HG03103 (cell line): ENCODE measurements around the gene AMPD2.

ENCODE experiments used
- ATAC-seq: cut with Tn5 transposase; IDR thresholded peaks from one replicate; pipeline ENCODE4 v1.9.1; 2021; ENCODE audit warnings: low read depth; ENCODE audit not compliant: unreplicated experiment

Gene AMPD2

DNA sequence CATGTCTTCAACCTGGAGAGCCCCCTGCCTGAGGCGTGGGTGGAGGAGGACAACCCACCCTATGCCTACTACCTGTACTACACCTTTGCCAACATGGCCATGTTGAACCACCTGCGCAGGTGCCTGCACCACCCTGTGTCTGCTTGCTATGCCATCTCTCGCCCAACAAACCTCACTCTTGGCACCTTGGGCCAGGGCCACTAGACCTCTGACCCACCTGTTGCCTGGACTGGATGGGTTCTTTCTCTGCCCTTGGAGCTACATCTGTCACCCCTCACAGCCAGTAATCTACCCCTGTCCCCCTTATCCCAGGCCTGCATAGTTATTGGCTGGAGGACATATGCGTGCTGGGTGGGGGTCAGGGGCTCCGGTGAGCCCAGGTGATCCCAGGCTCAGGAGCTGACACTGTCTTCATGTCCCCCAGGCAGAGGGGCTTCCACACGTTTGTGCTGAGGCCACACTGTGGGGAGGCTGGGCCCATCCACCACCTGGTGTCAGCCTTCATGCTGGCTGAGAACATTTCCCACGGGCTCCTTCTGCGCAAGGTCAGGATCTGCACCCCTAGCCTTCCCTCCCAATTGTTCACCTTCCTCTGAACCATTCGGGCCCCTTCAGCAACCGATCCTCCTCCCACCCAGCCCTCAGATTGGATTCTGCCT, 9.9 kb downstream of the AMPD2 start:
- ATAC-seq: no peak

DNA sequence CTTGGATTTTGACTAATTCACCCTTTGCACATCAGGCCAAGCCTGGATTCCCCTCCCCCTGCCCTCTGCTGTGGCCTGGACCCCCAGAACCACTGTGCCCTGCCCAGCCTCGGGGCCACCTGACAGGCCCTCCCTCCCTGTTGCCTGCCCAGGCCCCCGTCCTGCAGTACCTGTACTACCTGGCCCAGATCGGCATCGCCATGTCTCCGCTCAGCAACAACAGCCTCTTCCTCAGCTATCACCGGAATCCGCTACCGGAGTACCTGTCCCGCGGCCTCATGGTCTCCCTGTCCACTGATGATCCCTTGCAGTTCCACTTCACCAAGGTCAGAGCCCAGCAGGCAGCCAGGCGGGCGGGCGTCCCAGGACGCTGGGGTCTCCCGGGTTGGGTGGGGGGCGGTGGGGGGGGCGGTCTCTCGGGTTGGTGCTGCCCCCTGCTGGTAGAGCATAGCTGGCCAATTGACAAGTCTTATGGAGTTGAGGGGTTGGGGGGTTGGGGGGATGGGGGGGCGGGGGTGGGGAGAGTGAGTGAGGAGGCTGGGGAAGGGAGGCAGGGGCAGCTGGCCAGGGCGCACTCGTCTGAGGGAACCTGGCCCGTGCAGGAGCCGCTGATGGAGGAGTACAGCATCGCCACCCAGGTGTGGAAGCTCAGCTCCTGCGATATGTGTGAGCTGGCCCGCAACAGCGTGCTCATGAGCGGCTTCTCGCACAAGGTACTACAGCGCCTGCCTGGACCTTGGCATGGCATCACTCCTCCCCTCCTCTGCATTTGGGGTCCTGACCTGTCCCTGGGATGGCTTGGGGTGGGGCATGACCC, 10.7 kb downstream of the AMPD2 start:
- no peak for ATAC-seq

GRCh38 chr1:109630898-109631512, 11.4 kb downstream of the AMPD2 start:
- ATAC-seq: no peak

GRCh38 chr1:109631513-109632505, 12.2 kb downstream of the AMPD2 start:
- ATAC-seq: no peak

- no peak for ATAC-seq
Measured at GRCh38 chr1:109632671-109633346, 13.2 kb downstream of the AMPD2 start.

DNA sequence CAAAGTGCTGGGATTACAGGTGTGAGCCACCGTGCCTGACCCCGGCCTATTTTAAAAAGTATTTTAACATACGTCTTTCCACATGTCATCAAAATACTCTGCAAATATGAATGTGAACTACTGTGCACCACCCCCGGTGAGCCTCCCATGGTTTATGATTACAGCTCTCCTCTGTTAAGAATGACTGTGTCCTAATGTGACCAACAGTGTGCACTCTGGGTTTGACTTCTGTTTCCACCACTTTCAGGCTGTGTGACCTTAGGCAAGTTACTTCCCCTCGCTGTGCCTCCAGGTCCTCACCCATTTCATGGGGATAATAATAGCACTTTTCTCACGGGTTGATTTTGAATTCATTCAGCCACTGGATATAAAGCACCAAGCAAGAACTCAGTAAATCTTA, 14.7 kb downstream of the AMPD2 start:
- ATAC-seq: no peak

- no peak for ATAC-seq
Measured at GRCh38 chr1:109634771-109635750, 15.4 kb downstream of the AMPD2 start.

DNA sequence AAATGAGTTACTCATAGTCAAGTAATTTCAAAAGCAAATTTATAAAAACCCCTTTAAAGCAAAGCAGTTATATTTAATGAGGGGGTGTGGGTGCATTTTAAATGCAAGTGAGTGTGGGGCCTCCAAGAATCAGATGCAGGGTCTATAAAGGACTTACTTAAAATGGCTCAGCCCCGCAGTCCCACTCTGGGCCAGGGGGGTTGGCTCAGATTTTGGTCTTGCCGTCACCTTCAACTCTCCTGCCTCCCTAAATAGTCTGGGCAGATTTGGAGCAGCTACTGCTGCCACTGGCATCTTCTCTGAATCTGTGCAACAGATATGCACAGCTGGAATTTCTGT, 16.2 kb downstream of the AMPD2 start:
- no peak for ATAC-seq

DNA sequence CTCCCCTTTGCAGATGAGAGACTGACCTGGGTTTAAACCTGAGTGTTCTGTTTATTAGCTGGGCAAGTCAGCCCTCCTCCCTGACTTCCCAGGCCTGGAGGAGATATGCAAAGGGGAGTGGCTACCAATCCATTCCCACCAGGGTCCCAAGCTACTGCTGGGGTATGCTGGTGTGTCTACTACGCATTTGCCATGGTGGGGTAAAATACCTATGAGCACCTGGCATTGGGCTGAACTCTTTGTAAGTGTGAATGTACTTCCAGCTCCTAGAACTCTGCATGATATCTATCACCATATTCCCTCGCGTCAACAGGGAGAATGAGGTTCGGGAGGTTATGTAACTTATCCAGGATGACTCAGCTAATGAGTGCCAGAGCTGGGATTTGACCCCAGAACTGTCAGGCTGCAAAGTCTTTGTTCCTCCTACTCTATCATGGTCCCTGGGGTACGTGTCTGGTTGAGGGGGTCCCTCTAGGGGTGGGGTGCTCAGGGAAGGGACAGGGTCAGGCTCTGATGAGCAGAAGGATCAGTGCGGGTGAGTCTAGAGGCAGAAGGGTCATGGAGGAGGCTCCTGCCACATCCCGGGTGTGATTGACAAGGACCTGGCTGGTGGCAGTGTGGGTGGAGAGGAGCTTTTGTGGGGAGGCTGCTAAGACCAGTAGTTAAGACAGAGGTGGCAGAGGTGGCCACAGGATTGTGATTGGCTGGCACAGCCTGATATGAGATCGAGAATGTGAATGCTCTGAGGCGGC, 16.7 kb downstream of the AMPD2 start:
- no peak for ATAC-seq

- no peak for ATAC-seq
Measured at GRCh38 chr1:109637446-109637845, 17.8 kb downstream of the AMPD2 start.

DNA sequence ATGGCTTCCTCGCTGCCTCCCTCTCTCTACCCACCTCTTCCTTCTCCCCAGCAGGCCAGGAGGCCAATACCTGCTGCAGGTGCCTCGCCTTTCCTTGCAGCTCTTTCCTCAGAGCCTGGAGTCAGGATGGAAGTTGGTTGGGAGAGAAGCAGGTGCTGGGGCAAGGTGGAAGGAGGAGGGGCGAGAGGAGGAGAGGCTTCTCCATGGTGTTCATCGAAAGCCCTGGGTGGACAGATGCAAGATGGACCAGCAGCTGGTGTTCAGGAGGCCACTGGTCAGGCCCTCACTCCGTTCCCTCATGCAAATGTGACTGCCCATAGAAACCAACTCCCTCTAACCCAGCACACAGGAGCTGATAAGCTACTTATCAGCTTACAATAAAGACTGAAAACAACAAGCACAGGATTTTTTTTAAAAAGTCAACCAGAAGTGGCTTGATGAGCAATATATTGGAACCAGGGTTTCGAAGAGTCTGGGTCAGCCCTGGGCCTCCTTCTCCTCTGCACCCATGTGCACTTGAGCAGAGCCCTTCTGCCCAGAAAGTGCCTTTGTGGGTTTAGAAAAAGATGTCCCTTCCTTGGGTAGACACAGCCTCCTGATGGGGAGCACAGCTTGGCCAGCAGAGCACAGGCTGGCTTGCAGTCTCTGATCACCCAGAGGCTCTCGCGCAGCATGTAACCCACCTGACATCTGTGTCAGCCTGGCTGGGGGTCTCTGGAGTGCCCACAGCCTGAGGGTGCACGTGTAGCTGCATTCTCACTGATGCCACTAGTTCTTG, 19.6 kb downstream of the AMPD2 start:
- ATAC-seq: no peak

GRCh38 chr1:109639841-109640184, 20.2 kb downstream of the AMPD2 start:
- ATAC-seq: no peak

DNA sequence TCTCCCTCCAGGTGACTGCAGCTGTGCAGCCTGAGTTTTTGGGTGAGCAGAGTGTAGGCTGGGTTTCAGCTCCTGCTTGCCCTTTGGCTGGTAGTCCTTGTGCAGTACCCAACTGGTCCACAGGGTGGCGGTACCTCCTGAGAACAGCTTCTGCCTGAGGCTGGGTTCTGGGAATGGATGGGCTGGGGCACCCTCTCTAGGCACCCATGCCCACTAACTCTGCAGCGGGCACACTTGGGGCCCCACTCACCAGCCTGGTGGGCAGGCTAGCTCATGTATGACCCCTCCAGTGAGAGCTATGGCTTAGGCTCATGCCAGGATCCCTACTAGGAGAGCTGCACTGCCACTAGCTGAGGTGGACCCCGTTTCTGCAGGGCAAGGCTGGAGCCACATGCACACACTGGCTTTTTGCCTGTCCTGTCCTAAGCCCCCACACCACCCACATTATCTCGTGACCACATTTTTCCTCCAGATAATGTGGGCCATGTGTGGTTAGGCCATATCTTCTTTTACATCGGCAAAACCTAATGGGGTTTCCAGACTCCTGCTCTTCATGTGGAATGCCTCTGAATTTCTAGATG, 20.7 kb downstream of the AMPD2 start:
- no peak for ATAC-seq

- no peak for ATAC-seq
Measured at GRCh38 chr1:109641078-109641740, 21.6 kb downstream of the AMPD2 start.

- no peak for ATAC-seq
Measured at GRCh38 chr1:109641861-109642260, 22.2 kb downstream of the AMPD2 start.

GRCh38 chr1:109642626-109643025, 23.0 kb downstream of the AMPD2 start:
- ATAC-seq: no peak
